Right ventricle myocardium inferior (tissue), 1 donor: ENCODE data around the gene MRPS26. TPM values are rescaled to one million over a fixed set of nuclear protein-coding genes. Genes with fewer than 3 reads are reported as not detected.
"Not testable (repeated sequence)": the region's sequence is repeated elsewhere in the genome, so short reads cannot be mapped to it uniquely, and the experiment has no call there.

Experiments
- ATAC-seq: fragments of 200-7000 bp; cut with Tn5 transposase; one replicate; pipeline ENCODE4 v1.9.1; 2020; ENCODE audit warnings: mild to moderate bottlenecking, moderate library complexity
- DNase-seq: peaks from one replicate; pipeline ENCODE4 v3.0.0; 2021; ENCODE audit errors: missing footprints
- intact Hi-C: fragments of 100-400 bp; cut with DNase I; formaldehyde crosslinking; loops from one replicate; pipeline ENCODE4 v1.11.0; 2022
- total RNA-seq: library from RNA; stranded (reverse); fragmentation: NEBNext Ultra II Directional; extraction: Animal tissue kit (Norgen Biotek cat#: 25700); gene quantifications from one replicate; pipeline ENCODE4 v1.2.1, GENCODE V29; 2021
- donor health status: DM: no; HTN: yes; CAD: no; lungs with severe emphysema.

The MRPS26 gene
- total RNA-seq, 1 donor from 2014 or later = 52.2 TPM

DNA sequence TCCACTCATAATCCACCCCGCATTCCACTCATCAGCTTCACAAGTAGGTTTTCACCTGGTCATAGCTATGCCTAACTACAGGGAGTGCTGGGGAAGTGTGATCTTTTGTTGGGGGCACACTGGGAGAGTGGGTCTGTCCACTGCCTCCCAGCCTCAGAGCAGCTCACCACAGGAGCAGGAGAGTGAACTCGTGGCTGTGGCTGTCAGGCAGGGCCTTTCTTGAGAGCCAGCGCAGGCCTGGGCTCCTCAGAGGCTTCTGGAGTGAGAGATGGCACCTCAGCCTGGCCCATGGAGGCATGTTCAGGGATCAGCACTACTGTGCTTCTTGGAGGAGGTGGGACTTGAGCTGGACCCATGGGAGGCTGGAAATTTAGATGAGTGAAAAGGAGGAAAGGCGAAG, 6.4 kb upstream of the MRPS26 start:
- ATAC-seq (no peak), DNase-seq (no peak)
- intact Hi-C loops = no loop called here

DNA sequence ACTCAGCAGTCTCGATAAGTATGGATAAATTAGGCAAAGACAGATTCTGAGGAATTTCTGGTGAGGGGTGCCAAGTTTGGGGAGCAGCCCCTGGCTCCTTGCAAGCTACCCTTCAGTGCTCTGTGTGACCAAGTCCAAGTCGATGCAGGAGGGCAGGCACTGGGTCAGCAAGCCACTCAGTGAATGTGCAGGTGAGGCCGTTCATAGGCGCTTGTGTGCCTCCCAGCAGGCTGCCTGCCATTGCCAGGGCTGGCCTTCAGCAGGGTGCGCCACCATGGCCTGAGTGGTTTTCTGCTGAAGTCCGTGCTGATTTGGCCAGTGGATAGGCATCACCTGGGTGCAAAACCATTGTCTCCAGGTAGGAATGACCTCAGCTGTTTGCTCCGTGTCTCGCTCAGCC, 5.8 kb upstream of the MRPS26 start:
- intact Hi-C loops = no loop called here
- ATAC-seq = no peak
- DNase-seq = no peak

DNA sequence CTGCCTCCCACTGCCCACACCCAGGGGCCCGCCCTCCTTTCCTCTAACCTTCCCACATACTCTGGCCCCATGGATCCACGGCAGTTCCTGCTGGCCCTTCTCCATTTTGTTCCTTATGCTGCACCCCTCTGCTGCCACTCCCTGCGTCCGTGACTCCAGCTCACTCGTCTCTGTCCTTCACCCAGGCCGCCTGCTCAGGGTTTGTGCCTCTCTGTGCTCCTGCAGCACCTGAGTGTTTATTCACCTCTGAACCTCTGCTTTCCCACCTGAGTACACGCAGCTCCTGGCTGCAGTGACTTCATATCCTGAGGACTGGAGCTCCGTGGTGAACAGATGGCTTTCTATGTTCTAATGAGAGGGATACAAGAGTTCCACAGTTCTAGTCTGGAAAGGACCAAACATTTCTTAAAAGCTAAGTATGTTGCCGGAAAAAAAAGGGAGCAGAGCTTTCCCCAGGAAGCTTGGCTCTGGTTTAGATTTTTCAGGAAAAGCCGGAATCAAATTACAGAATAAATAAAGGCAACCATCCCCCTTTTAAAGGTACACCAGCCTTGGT, 3.9 kb upstream of the MRPS26 start:
- no peak for ATAC-seq
- DNase-seq = no peak
- intact Hi-C loops = no loop called here

DNA sequence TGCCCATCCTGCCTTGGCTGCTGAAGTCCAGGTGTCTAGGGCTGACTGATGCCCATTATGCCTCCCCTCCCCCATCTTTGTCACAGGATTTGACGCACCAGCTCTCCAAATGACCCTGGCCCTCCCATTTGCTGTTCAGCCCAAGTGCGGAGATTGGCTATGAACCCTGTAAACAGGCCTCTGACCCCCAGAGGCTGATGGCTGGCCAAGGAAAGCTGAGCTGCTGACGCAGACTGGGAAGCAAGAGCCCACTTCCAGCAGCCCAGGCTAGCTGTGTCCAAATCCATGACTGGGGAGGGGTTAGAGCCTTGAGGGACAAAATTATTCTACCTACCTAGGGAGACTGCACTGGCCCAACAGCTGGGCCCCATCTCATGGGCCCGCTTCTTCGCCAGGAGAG, 3.2 kb upstream of the MRPS26 start:
- ATAC-seq (peak; percentile 39), DNase-seq (no peak)
- intact Hi-C loops = no loop called here

DNA sequence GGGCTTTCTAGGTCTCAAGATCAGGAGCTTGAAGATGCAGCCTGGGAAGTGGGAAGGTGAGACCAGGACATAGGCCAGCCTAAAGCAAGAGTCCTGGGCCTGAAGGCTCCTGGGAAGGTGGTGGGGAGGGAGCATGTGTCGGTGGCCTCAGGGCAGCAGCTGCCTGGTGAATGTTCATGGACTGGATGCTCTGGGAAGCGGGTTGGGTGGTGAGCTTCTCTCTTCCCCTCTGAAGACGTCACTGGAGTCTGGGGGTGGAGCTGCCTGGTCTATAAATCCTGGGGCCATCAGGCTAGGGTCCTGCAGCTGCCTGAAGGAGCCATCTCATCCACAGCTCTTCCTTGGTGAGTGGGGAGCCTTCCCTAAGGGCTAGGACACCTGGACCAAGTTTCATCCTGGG, 2.5 kb upstream of the MRPS26 start, which contains the start of gene GNRH2:
GNRH2 (plus strand) TSS at position 301 of the 400 bp plus-strand sequence. CDS start 793 bp downstream, outside the sequence.
- DNase-seq (no peak), ATAC-seq (no peak)
- intact Hi-C loops = no loop called here

DNA sequence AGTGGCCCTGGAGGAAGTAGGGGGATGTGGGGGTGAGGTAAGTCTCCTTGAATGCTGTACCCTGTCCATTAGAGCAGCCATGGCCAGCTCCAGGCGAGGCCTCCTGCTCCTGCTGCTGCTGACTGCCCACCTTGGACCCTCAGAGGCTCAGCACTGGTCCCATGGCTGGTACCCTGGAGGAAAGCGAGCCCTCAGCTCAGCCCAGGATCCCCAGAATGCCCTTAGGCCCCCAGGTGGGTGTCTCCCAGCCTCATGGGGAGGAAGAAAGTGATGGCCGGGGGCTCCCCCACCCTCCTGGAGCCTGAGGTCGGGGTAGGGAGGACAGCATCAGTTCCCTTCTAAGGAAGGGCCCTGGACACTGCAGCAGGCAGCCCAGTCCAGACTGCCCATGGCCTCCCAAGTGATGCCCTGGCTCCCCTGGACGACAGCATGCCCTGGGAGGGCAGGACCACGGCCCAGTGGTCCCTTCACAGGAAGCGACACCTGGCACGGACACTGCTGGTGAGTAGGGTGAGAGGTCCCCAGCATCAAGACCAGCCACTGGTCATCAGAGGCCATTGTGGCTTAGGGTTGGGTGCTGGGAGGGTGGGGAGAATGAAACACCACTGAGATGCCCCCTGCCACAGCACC, 1.4 kb upstream of the MRPS26 start:
- ATAC-seq (no peak), DNase-seq (no peak)
- intact Hi-C loops = no loop called here

DNA sequence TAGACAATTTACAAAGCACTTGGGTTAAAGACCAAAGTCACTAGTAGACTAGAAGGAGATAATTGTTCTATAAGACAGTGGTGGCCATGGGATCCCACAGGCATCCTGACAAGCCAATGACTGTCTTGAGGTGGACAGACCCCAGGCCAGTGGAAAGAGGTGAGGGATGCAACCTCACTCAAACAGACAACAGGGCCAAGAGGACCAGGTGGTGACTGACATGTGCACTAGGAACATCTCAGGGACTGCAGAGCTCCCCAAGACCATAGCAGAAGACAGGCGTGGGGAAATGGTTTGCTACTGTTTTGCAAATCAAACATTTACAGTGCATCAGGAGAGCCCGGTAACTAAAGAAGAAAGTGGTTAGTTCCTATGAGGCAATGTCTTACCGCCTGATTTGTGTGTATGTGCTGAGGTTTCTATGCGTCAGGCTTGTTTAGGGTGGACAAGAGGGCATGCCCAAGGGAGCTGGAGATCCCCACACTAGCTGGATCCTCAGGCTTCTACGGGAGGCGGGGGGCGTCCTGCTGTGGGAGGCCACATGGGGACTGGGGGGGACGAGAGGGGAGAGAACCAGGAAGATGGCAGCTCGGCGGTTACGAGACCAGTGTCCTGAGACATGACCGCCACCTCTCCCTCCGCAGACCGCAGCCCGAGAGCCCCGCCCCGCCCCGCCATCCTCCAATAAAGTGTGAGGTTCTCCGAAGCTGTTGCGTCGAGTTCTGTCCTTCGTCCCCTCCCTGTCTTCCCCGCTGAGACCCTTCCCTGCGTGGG, 623 bp upstream of the MRPS26 start:
- DNase-seq (peak; percentile 88), ATAC-seq (peak; percentile 78)
- intact Hi-C loops = no loop called here

DNA sequence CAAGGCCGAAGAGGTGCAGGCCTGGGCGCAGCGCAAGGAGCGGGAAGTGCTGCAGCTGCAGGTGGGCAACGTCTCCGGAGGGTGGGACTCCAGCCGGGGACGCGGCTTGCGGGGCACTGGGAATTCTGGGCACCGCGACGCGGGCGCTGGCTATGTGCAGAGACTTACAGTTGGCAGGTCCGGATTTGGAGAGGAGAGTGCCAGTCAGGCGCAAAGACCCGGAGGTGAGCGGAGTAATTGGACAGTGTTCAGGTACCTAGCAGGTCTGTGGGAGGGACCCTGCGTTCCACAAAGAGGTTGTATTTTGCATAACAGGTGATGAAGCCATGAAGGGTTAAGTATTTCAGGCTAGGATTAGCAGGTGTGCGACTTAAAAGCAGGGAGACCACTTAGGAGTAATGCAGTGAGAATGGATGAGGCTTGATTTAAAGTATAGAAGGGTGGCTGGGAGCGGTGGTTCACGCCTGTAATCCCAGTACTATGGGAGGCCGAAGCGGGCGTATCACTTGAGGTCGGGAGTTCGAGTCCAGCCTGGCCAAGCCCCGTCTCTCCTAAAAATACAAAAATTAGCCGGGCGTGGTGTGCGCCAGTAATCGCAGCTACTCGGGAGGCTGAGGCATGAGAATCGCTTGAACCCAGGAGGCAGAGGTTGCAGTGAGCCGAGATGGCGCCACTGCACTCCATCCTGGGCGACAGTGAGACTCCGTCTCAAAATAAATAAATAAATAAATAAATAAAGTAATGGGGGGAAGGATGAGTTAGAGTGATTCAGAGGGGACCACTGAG, 1.0 kb downstream of the MRPS26 start:
- DNase-seq (no peak), ATAC-seq (no peak)
- intact Hi-C loops = no loop called here

DNA sequence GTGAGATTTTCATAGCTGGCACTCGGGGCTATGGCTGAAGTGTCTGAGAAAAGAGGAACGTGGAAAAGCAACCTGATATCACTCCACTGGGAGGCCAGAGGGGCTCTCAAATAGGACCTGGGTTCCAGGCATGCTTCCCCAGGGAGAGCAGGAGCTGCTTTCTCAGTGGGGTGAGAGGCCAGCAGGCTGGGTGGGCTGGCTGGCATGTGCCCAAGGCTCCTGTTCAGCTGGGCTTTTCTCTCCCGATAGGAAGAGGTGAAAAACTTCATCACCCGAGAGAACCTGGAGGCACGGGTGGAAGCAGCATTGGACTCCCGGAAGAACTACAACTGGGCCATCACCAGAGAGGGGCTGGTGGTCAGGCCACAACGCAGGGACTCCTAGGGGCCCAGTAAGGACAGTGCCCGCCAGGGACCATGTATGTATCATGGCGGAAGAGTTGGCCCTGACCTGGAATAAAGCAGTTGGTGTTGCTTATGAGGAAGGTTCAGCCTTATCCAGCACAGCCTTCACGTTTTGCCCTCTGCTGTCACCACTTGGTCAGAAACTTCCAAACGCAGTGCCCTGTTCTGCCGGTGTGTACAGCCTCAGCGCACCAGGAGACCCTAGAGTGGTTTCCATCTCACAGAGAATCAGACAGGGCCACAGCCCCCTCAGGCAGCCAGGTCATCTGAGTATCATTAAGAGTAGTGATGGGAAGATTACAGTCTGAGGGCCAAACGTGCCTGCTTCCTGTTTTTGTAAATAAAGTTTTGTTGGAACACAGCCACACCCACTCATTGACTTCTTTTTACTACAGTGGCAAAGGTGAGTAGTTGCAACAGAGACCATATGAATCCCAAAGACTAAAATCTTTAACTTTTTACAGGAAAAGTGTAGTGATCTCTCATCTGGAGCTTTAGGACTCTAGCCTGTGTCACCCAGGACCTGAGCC, 1.9 kb downstream of the MRPS26 start:
- DNase-seq (no peak), ATAC-seq (no peak)
- intact Hi-C loops = no loop called here

DNA sequence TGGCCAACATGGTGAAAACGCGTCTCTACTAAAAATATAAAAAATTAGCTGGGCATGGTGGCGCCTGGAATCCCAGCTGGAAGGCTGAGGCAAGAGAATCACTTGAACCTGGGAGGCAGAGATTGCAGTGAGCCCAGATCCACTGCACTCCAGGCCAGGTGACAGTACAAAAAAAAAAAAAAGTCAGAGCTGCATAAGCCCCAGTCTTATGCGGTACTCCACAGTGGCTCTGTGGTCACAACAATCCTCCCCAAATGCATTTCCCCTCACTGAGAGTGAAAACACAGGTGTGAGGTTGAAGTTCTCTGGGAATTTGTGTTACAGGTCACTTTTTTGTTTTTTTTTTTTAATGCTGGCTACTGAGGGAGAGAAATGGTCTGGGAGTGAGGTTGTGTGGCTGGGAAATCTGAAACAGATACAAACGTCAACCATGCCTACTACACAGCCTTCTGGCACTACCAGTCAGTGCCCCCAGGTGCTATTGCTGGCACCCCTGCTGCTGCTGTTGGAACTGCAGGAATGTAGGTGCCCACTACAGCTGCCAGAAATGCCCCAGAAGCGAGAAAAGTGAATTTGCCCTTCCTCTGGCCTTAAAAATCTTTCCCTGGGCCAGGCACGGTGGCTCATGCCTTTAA, 5.7 kb downstream of the MRPS26 start:
- ATAC-seq (no peak), DNase-seq (no peak)
- intact Hi-C loops = loop anchor here (5.0 kb wide), 1 partner anchor 266 kb away; no protein-coding TSS in a partner anchor

DNA sequence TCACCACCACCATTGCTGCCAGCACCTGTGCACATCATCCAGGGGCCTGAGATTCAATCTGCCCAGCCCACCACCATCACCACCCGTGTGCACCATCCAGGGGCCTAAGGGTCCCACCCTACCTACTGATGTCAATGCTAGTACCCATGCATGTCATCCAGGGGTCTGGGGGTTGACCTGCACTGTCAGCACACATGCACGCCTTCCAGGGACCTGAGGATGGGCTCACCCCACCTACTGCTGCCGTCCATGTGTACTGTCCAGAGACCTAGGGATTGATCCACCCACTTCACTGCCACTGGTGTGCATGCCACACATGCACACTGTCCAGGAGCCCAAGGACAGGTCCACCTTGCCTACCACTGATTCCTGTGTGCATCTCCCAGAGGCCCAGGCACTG, 13.6 kb downstream of the MRPS26 start:
- ATAC-seq = no peak
- no peak for DNase-seq
- intact Hi-C loops = no loop called here

DNA sequence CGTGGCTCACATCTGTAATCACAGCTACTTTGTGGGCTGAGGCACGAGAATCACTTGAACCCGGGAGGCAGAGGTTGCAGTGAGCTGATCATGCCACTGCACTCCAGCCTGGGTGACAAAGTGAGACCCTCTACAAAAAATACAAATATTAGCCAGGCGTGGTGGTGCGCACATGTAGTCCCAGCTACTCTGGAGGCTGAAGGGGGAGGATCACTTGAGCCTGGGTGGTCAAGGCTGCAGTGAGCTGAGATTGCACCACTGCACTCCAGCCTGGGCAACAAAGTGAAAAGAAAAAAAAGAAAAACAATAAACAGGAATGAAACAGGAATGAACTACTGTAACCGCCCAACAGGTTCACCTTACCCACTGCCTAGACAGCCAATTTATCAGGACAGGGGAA, 18.3 kb downstream of the MRPS26 start:
- ATAC-seq, DNase-seq, intact Hi-C loops: not testable (repeated sequence)

DNA sequence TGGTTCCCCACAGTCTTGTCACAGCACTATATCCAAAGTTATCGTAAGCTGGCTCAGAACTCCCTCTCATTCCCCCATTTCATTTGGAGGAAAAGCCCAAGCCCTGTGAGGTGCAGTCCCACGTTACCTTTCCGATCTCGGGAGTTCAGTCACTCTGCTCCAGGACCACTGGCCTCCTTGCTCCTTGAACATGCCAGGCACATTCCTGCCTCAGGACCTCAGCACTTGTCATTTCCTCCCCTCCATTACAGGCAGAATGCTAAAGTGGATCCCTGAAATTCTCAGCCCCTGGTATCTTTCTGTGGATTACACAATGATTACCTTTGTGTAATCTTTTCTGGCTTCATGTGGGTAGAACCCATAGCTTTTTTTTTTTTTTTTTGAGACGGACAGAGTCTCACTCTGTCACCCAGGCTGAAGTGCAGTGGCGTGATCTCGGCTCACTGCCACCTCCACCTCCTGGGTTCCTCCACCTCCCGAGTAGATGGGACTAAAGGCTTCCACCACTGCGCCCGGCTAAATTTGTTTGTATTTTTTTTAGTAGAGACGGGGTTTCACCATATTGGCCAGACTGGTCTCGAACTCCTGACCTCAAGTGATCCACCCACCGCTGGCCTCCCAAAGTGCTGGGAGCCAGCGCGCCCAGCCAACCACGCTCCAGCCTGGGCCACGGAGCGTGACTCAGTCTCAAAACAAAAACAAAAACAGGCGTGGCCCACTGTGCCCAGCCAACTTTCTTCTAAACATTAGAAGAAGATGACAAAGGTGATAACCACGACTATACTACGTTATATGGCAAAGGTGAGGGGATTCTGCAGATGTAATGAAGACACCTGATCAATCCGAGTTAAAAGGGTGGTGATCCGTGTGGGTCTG, 21.5 kb downstream of the MRPS26 start:
- ATAC-seq (no peak), DNase-seq (no peak)
- intact Hi-C loops = no loop called here

DNA sequence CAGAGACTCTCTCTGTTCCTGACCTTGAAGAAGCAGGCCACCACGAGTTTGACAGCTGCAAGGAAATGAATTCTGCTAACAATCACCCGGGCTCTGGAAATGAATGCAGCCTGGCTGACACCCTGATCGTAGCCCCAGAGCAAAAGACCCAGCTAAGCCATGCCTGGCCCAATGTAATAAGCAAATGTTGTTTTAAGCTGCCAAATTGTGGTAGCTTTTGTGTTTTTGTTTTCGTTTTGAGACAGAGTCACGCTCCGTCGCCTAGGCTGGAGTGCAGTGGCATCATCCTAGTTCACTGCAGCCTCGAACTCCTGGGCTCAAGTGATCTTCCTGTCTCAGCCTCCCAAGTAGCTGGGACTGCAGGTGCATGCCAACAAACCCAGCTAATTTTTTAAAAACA, 22.2 kb downstream of the MRPS26 start:
- ATAC-seq (no peak), DNase-seq (no peak)
- intact Hi-C loops = no loop called here

DNA sequence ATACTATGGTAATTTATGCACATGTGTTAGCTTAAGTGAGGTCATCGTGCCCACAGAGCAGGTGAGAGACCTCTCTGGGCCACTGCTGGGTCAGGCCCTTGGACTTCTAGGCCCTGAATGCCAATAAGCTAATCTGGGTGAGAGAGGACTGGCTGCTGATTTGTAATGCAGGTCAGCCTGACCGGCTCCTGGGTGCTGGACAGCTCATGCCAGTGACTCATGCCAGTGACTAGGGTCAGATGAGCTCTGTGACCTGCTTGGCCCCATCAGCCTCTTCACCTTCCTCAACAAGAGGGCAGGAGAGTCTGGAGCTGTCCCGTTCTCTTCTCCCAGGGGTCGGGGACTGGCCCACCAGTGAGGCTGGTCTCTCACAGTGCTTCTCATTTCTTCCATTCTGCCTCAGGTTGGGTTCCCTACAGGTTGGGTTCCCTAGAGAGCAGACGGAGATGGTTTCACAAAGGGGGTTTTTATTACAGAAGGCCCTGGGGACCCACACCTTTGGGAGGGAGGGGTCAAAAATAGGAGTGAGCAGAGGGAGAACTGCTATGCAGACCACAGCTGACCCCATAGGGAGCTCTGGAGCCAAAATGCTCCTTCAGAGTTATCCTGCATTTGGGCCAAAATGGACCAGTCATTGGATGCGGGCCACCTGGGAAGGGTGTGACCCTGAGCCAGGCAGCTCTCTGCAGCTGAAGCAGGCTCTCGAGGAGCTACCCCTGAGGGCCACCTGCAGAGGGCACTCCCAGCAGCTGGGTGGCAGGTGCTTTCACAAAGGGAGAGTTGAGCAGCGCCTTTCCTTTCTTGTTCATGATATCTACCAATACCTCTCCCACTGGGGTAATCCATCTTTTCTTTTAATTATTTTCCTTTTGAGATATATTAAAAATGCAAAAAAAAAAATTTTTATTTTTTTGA, 23.4 kb downstream of the MRPS26 start:
- no peak for ATAC-seq
- DNase-seq = no peak
- intact Hi-C loops = no loop called here

DNA sequence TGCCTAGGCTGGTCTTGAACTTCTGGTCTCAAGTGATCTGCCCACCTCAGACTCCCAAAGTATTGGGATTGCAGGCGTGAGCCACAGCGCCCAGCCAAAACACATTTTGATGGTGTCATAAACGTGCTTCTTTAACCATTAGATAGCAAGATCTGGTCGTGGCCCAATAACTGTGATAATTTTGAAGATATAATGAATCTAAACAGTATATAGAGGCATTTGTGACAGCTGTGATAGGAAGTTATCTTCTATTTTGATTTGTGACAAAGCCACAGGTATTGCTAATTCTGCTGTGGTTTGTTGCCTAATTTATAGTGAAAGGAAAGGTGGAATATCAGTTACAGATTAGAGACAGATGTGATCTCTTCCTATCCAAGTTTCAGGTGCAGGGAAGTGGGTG, 24.9 kb downstream of the MRPS26 start:
- intact Hi-C loops = no loop called here
- DNase-seq = no peak
- ATAC-seq = no peak
